Neuron (in vitro differentiated cells): ENCODE measurements around the gene ZNF526.
A peak's percentile ranks its signal among the peaks of the same experiment; 100 is the strongest.

Experiments used
- H2AFZ ChIP-seq: one replicate; pipeline ENCODE4 v1.6.1; 2013; ENCODE audit warnings: low read depth, mild to moderate bottlenecking, inconsistent platforms, low read length, moderate library complexity
- H3K27me3 ChIP-seq: one replicate; pipeline ENCODE4 v1.6.1; 2013; ENCODE audit warnings: low read length; ENCODE audit not compliant: insufficient read depth
- H3K36me3 ChIP-seq: one replicate; pipeline ENCODE4 v1.6.1; 2013; ENCODE audit warnings: low read length; ENCODE audit not compliant: insufficient read depth
- H3K4me1 ChIP-seq: one replicate; pipeline ENCODE4 v1.6.1; 2013; ENCODE audit warnings: low read length; ENCODE audit not compliant: insufficient read depth
- H3K4me3 ChIP-seq: 2 replicates; pipeline ENCODE4 v1.5.1; 2013; ENCODE audit warnings: mild to moderate bottlenecking, low read length, moderate library complexity
- H3K9me3 ChIP-seq: one replicate; pipeline ENCODE4 v1.6.1; 2013; ENCODE audit warnings: low read length

ZNF526 gene

GRCh38 chr19:42200116-42200715, 19.9 kb upstream of the ZNF526 start:
- H2AFZ ChIP-seq = no peak overlapping the region
- H3K4me1 ChIP-seq = no peaks in the 10 kb centered on the region
- H3K9me3 ChIP-seq = no peaks in the 10 kb centered on the region
- no peak overlapping the region for H3K4me3 ChIP-seq
- peaks cover 50% of the 10 kb centered on the region for H3K36me3 ChIP-seq
- H3K27me3 ChIP-seq = no peaks in the 10 kb centered on the region

DNA sequence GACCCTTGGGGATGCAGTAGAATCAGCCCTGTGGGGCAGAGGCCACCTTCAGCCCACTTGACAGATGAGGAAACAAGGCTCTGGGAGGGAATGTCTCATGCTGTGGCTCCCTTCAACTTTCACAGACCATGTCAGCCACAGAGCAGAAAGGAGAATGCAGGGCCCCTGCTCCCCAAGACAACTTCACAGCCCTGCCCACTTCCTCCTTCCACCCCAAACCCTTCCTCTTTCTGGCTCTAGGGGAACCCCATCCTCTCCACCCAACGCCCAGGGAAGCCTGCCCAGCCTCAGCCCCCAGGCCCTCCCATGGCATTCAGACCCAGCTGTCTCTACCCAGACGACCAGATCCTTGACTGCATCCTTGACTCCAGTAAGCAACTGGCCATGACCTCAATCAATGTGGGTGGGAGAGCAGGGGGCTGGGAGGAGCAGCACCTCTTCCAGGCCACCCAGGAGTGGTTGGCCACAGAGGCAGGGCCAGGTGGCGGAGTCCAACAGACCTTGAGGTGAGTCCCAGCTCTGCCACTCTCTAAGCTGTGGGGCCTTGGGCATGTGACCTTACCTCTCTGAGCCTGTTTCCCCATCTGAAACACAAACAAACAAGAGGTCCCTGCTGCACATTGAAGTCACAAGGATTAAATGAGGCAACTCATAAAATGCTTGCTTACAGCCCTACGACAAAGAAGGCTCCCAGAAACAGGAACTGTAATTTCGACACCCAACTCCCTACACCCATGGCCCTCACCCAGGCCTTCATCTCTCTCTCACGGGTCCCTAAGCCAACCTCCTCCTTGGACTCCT, 18.4 kb upstream of the ZNF526 start:
- Histone ChIP-seq H3K36me3 (peaks cover 57% of the 10 kb centered on the region), H3K4me3 (no peak overlapping the region)

GRCh38 chr19:42202290-42202880, 17.7 kb upstream of the ZNF526 start:
- Histone ChIP-seq H3K36me3 (peaks cover 62% of the 10 kb centered on the region), H3K4me1 (no peaks in the 10 kb centered on the region)

More for the DNA sequence above, 18.4 kb upstream of the ZNF526 start:
- no peaks in the 10 kb centered on the region for H3K4me1 ChIP-seq
- no peak overlapping the region for H2AFZ ChIP-seq
- H3K9me3 ChIP-seq = no peaks in the 10 kb centered on the region
- no peaks in the 10 kb centered on the region for H3K27me3 ChIP-seq

DNA sequence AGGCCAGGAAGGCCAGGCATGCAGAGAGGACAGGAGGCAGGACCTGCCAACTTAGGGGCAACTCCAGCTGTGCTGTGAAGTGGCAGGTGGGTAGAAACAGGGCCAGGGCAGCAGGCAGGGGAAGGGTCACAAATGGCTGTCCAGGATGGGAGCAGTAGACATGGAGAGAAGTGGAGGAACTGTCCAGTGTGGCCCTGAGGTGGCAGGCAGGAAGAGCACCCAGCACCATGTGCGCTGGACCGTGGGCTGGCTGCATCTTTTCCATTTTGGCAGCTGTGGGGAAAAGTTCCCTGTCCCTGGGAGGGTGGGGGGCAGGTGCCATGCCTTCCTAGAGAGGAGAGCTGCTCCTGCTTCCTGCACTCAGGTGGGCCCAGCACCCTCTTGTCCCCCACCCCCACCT, 16.4 kb upstream of the ZNF526 start:
- no peak overlapping the region for H3K4me3 ChIP-seq
- no peak overlapping the region for H2AFZ ChIP-seq
- no peaks in the 10 kb centered on the region for H3K9me3 ChIP-seq
- peaks cover 69% of the 10 kb centered on the region for H3K36me3 ChIP-seq
- no peaks in the 10 kb centered on the region for H3K27me3 ChIP-seq
- H3K4me1 ChIP-seq = no peaks in the 10 kb centered on the region

More at GRCh38 chr19:42202290-42202880, 17.7 kb upstream of the ZNF526 start:
- Histone ChIP-seq H3K27me3 (no peaks in the 10 kb centered on the region), H3K4me3 (no peak overlapping the region), H2AFZ (no peak overlapping the region), H3K9me3 (no peaks in the 10 kb centered on the region)

GRCh38 chr19:42204664-42205063, 15.4 kb upstream of the ZNF526 start:
- Histone ChIP-seq H3K4me3 (no peak overlapping the region), H3K9me3 (no peaks in the 10 kb centered on the region), H3K4me1 (no peaks in the 10 kb centered on the region), H3K27me3 (no peaks in the 10 kb centered on the region), H3K36me3 (peaks cover 69% of the 10 kb centered on the region), H2AFZ (no peak overlapping the region)

DNA sequence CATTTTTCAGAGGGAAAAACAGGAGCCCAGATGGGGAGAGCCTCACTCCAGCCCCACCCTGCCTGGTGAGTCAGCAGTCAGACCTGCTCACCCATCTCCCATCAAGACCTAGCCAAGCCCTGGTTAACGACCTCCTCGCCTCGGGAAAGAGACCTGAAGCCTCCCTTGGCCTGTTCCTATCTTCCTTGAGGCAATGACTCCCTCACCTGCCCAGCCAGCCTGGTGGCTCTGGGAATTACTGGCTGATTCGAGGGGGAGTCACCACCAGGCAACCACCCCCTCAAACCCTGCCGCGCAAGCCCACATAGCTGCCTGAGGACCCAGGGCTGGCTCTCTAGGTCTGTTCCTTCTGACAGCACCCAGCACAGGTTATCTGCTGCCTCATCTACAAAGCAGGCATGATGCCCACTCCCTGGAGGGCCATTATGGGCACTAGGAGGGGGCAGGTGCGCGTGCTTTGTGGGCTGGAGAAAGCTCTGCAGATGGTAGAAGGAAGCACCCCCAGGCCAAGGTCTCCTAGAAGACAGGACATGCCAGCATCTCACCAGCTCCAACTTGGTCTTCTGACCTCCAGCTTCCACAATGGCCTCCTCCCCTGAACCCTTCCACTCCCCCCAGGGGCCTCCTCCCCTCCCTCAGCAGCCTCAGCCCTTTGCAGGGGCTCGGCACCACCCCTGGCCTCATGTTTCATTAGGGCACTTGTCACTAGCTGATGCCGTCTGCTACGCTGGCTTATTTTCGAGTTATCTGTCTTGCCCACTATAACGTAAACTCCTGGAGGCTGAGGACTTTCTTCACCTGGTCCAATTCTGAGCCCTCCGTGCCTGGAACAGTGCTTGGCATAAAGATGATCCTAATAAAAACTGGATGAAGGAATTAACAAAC, 13.0 kb upstream of the ZNF526 start:
- no peaks in the 10 kb centered on the region for H3K4me1 ChIP-seq
- no peaks in the 10 kb centered on the region for H3K27me3 ChIP-seq
- no peak overlapping the region for H3K4me3 ChIP-seq
- peaks cover 58% of the 10 kb centered on the region for H3K36me3 ChIP-seq
- no peak overlapping the region for H2AFZ ChIP-seq
- no peaks in the 10 kb centered on the region for H3K9me3 ChIP-seq

GRCh38 chr19:42207767-42208271, 12.3 kb upstream of the ZNF526 start:
- Histone ChIP-seq H3K27me3 (no peaks in the 10 kb centered on the region), H3K4me1 (no peaks in the 10 kb centered on the region), H3K36me3 (peaks cover 60% of the 10 kb centered on the region), H3K4me3 (no peak overlapping the region), H2AFZ (no peak overlapping the region), H3K9me3 (no peaks in the 10 kb centered on the region)

DNA sequence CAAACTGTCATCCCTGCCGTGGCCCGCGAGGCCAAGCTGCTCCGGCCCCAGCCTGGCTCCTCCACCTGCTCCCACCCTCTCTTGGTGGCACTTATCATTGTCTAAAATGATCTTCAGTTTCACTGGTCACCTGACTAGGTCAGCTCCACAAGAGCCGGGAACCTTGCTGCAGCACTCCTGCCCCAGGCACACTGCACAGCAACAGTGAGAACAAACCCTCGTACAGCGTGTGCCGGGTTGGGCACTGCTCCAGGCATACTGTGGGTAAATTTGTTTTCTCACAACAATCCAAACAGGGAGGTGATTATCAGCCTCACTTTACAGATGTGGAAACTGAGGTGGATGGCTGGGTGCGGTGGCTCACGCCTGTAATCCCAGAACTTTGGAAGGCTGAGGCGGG, 11.5 kb upstream of the ZNF526 start:
- Histone ChIP-seq H3K4me1 (no peaks in the 10 kb centered on the region), H3K27me3 (no peaks in the 10 kb centered on the region), H3K9me3 (no peaks in the 10 kb centered on the region), H3K4me3 (no peak overlapping the region), H3K36me3 (peaks cover 65% of the 10 kb centered on the region), H2AFZ (no peak overlapping the region)

- no peaks in the 10 kb centered on the region for H3K27me3 ChIP-seq
- peaks cover 12% of the 10 kb centered on the region for H3K4me1 ChIP-seq
- no peak overlapping the region for H3K4me3 ChIP-seq
- no peak overlapping the region for H2AFZ ChIP-seq
- peaks cover 49% of the 10 kb centered on the region for H3K36me3 ChIP-seq
- H3K9me3 ChIP-seq = no peaks in the 10 kb centered on the region
Measured at GRCh38 chr19:42212886-42213285, 7.2 kb upstream of the ZNF526 start.

DNA sequence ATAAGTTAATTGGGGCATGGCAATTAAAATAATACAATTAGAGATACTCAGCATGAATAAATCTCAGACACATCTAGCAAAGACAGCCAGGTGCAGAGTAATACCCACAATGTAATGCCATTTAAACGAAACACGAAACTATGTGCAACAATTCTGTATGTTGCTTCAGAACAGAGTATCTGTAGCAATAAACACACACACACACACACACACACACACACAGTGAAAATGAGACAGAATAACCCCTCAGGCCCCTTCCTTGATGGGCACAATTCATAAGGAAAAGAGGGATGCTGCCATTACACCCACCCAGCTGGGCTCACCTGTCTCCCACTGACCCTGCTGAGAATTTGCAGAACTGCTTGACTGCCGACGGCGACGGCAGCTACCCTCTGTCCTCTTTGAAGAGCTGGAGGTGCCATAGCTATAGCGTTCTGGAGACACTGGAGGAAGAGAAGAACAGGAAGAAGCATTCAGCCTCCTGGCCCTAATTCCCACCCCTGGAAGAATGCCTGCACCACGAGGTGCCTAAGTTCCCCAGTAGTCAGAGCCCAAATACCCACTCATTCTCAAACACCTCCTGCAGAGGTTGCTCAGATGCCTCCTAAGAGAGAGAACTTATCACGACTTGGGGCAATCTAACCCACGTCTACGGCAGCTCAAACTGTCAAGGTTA, 5.2 kb upstream of the ZNF526 start:
- Histone ChIP-seq H3K36me3 (peaks cover 32% of the 10 kb centered on the region), H2AFZ (no peak overlapping the region), H3K4me3 (no peak overlapping the region), H3K4me1 (peaks cover 22% of the 10 kb centered on the region), H3K27me3 (no peaks in the 10 kb centered on the region), H3K9me3 (no peaks in the 10 kb centered on the region)

- peak overlapping the region; percentile 79 for H3K4me3 ChIP-seq
- peak overlapping the region; percentile 72 for H2AFZ ChIP-seq
- H3K27me3 ChIP-seq = no peaks in the 10 kb centered on the region
- peaks cover 30% of the 10 kb centered on the region for H3K4me1 ChIP-seq
- H3K9me3 ChIP-seq = no peaks in the 10 kb centered on the region
- H3K36me3 ChIP-seq = peaks cover 30% of the 10 kb centered on the region
Measured at GRCh38 chr19:42216653-42217519, 3.2 kb upstream of the ZNF526 start.
